B cell (primary cell): ENCODE measurements around the gene TWF2. TPM values are rescaled to one million over a fixed set of nuclear protein-coding genes. Genes with fewer than 3 reads are reported as not detected.

Source experiments
- ATAC-seq: fragments of 200-7000 bp; cut with Tn5 transposase; one replicate; pipeline ENCODE4 v1.10.0; 2021; ENCODE audit warnings: low read depth, mild to moderate bottlenecking, moderate number of reproducible peaks, moderate library complexity
- CTCF ChIA-PET: fragments of 350-600 bp; sonication (Branson Sonifier 250); formaldehyde crosslinking; loops from one replicate; lab custom pipeline; 2021; ENCODE audit warnings: antibody characterized with exemption, inconsistent platforms; lab: Charles Lee
- POLR2A ChIA-PET: fragments of 350-600 bp; sonication (Branson Sonifier 250); formaldehyde crosslinking; loops from one replicate; lab custom pipeline; 2021; ENCODE audit warnings: antibody characterized with exemption; lab: Charles Lee
- DNase-seq: peaks from one replicate; pipeline ENCODE4 v3.0.0; 2013
- H2AFZ ChIP-seq: 2 replicates; pipeline ENCODE4 v1.6.1; 2012; ENCODE audit warnings: mild to moderate bottlenecking, low read depth, low read length; ENCODE audit not compliant: insufficient read depth, poor library complexity, severe bottlenecking
- H3K27ac ChIP-seq, 2 donors: 1 replicate in 1 of 2; 2 replicates in 1 of 2; pipeline ENCODE4 v1.5.1; 2012 to 2013; ENCODE audit warnings: low read length in 2 of 2, mild to moderate bottlenecking in 2 of 2, moderate library complexity in 1 of 2
- H3K27me3 ChIP-seq, 4 experiments: fragments of 200-600 bp in 1 of 4; sonication (generic) in 1 of 4; replicated peaks in 1 of 4; 1 replicate in 2 of 4; 2 replicates in 2 of 4; pipeline versions ENCODE4 v1.6.1 to v1.7.0; 2013 to 2016; ENCODE audit warnings: low read length in 3 of 4, mild to moderate bottlenecking in 2 of 4, mixed read lengths in 1 of 4, moderate library complexity in 1 of 4; ENCODE audit not compliant: insufficient read depth in 4 of 4, control insufficient read depth in 3 of 4; ENCODE audit errors: control extremely low read depth in 1 of 4
- H3K36me3 ChIP-seq, 2 experiments: replicated peaks in 1 of 2; 1 replicate in 1 of 2; 2 replicates in 1 of 2; pipeline versions ENCODE4 v1.6.1 to v1.7.1; 2013; ENCODE audit warnings: low read length in 1 of 2; ENCODE audit not compliant: insufficient read depth in 2 of 2, control insufficient read depth in 1 of 2; ENCODE audit errors: control extremely low read depth in 1 of 2, extremely low read depth in 1 of 2
- H3K4me1 ChIP-seq, 2 donors: fragments of 200-600 bp in 1 of 2; sonication (generic) in 1 of 2; 1 replicate in 1 of 2; 2 replicates in 1 of 2; pipeline versions ENCODE4 v1.5.1 to v1.6.1; 2013 to 2017; ENCODE audit warnings: low read length in 2 of 2; ENCODE audit not compliant: control insufficient read depth in 2 of 2, insufficient read depth in 2 of 2
- H3K4me2 ChIP-seq: replicated peaks from 2 replicates; pipeline ENCODE3; 2012; ENCODE audit warnings: mild to moderate bottlenecking, low read depth, low read length; ENCODE audit not compliant: poor library complexity, severe bottlenecking
- H3K4me3 ChIP-seq, 5 experiments: fragments of 200-600 bp in 1 of 5; sonication (generic) in 1 of 5; 1 replicate in 3 of 5; 2 replicates in 2 of 5; pipeline versions ENCODE4 v1.5.1 to v1.7.0; 2011 to 2016; ENCODE audit warnings: low read length in 4 of 5, mild to moderate bottlenecking in 4 of 5, low read depth in 2 of 5, control low read depth in 1 of 5, moderate library complexity in 1 of 5; ENCODE audit not compliant: insufficient read depth in 1 of 5; ENCODE audit errors: control extremely low read depth in 1 of 5, extremely low read depth in 1 of 5
- H3K79me2 ChIP-seq: fragments of 200-600 bp; sonication (generic); one replicate; pipeline ENCODE4 v1.6.0; 2016; ENCODE audit warnings: low read length; ENCODE audit not compliant: control insufficient read depth, insufficient read depth
- H3K9ac ChIP-seq: fragments of 200-600 bp; sonication (generic); 2 replicates; pipeline ENCODE4 v1.6.1; 2017; ENCODE audit warnings: mild to moderate bottlenecking, low read length, moderate library complexity
- H3K9me3 ChIP-seq, 3 donors: one replicate each; pipeline versions ENCODE4 v1.6.1 to v1.7.1; 2013; ENCODE audit warnings: low read length in 2 of 3; ENCODE audit not compliant: control insufficient read depth in 2 of 3, insufficient read depth in 1 of 3; ENCODE audit errors: control extremely low read depth in 1 of 3
- H4K20me1 ChIP-seq: 2 replicates; pipeline ENCODE4 v1.6.0; 2012; ENCODE audit warnings: mild to moderate bottlenecking, low read length; ENCODE audit not compliant: insufficient read depth, control insufficient read depth, poor library complexity, severe bottlenecking
- H3K27ac Mint-ChIP-seq: one replicate; pipeline ENCODE4 v1.8.0; 2021; ENCODE audit warnings: mixed read lengths
- H3K27me3 Mint-ChIP-seq: one replicate; pipeline ENCODE4 v1.8.0; 2021; ENCODE audit warnings: mixed read lengths
- H3K4me1 Mint-ChIP-seq: one replicate; pipeline ENCODE4 v1.8.0; 2021; ENCODE audit warnings: mixed read lengths
- H3K4me3 Mint-ChIP-seq: one replicate; pipeline ENCODE4 v1.8.0; 2021; ENCODE audit warnings: mixed read lengths
- H3K9me3 Mint-ChIP-seq: one replicate; pipeline ENCODE4 v1.8.0; 2022; ENCODE audit warnings: mixed read lengths; ENCODE audit not compliant: insufficient read depth
- CTCF ChIP-seq: fragments of 200-600 bp; IDR thresholded peaks from one replicate; pipeline ENCODE4 v1.8.0; 2022; ENCODE audit warnings: antibody characterized with exemption, mild to moderate bottlenecking
- EZH2 ChIP-seq: IDR thresholded peaks from 2 replicates; pipeline ENCODE4 v1.6.1; 2012; ENCODE audit warnings: borderline replicate concordance, low read depth, mild to moderate bottlenecking, moderate library complexity, low read length; ENCODE audit not compliant: insufficient read depth, poor library complexity, severe bottlenecking
- WGBS: methylation state at CpG from one replicate; pipeline ENCODE4 v1.1.5; 2013; ENCODE audit warnings: missing lambda C conversion rate; ENCODE audit not compliant: insufficient coverage; 5-methylcytosine and 5-hydroxymethylcytosine counted together
- intact Hi-C: fragments of 100-400 bp; cut with micrococcal nuclease; formaldehyde crosslinking; loops from one replicate; pipeline ENCODE4 v1.10.0; 2022
- polyA plus RNA-seq: library from polyadenylated mRNA; depleted of rRNA; stranded (reverse); fragments of >200 nt; gene quantifications from 2 replicates; pipeline ENCODE4 v1.2.3, GENCODE V29; 2012
- total RNA-seq, 2 donors: library from RNA; stranded (reverse); fragments of 120-200 nt in 1 of 2; gene quantifications; 1 replicate in 1 of 2; 2 replicates in 1 of 2; pipeline versions ENCODE4 v1.2.3 to v1.2.4, GENCODE V29; 2013 to 2022

Gene TWF2
- total and polyA plus RNA-seq, 2 donors (not counting 1 experiment from before 2014, with no cell fraction given) = 60.3 to 88.2 TPM

- Mint-ChIP-seq H3K27ac (peak within 1 kb of the TSS; percentile 99), H3K9me3 (no peaks in the 10 kb centered on the region), H3K27me3 (no peaks in the 10 kb centered on the region), H3K4me1 (peaks cover 69% of the 10 kb centered on the region), H3K4me3 (peak within 1 kb of the TSS; percentile 94)
- H3K9me3 ChIP-seq = no peaks in the 10 kb centered on the region
- intact Hi-C loops = loop anchor here (1.0 to 10.0 kb wide), 9 partner anchors 14 to 232 kb away; partner anchors contain the start of genes ALAS1, DUSP7, GLYCTK and NISCH
- ATAC-seq (peak; percentile 89), DNase-seq (peak; percentile 94)
- H4K20me1 ChIP-seq = peaks cover 27% of the 10 kb centered on the region
- H3K27me3 ChIP-seq = no peaks in the 10 kb centered on the region
- ChIA-PET POLR2A (interaction anchor here (0.7 to 3.8 kb wide), 19 partner anchors 9 to 189 kb away, joined by 3 to 38 read pairs (median 4); partner anchors contain the start of genes GLYCTK, POC1A, PPM1M and TWF2), CTCF (interaction anchor here (0.6 to 12.3 kb wide), 14 partner anchors 9 to 243 kb away, joined by 3 to 265 read pairs (median 4); partner anchors contain the start of genes GLYCTK, PPM1M, TWF2 and WDR82)
- H3K4me1 ChIP-seq = peaks cover 46 to 69% of the 10 kb centered on the region in 2 donors
- H3K4me2 ChIP-seq = peak within 1 kb of the TSS; percentile 90
- peaks cover 3 to 62% of the 10 kb centered on the region in 2 experiments for H3K36me3 ChIP-seq
- H3K4me3 ChIP-seq = peak within 1 kb of the TSS; percentile 39 to 90 (median 66)
- WGBS = 0% methylated on average over 6 of the region's 9 CpGs
- peak within 1 kb of the TSS; percentile 78 to 88 for H3K27ac ChIP-seq
- H2AFZ ChIP-seq = peak within 1 kb of the TSS; percentile 55
- peak within 1 kb of the TSS; percentile 68 for H3K9ac ChIP-seq
- TF ChIP-seq EZH2 (no peak), CTCF (no peak)
- peaks cover 55% of the 10 kb centered on the region for H3K79me2 ChIP-seq
Observed at GRCh38 chr3:52225452-52226228, 13.3 kb downstream of the TWF2 start, which contains the start of gene TLR9. TLR9 (minus strand) TSS chr3:52225645; CDS start chr3:52225529, 116 bp downstream.
